IMR-90 (cell line): Measurements from ENCODE around the gene NPTX1.

Experiments
- CTCF ChIP-seq: conservative IDR thresholded peaks from 2 replicates; pipeline ENCODE4 v1.5.1; 2012; ENCODE audit warnings: mild to moderate bottlenecking, low read depth, low read length, improper control_type of control experiment
- MAZ ChIP-seq: IDR thresholded peaks from 2 replicates; pipeline ENCODE4 v1.6.1; 2012; ENCODE audit warnings: low read depth, mild to moderate bottlenecking, low read length, improper control_type of control experiment, moderate library complexity, borderline replicate concordance
- POLR2A ChIP-seq: IDR thresholded peaks from 2 replicates; pipeline ENCODE4 v1.6.1; 2012; ENCODE audit warnings: mild to moderate bottlenecking, low read depth, low read length

- TF ChIP-seq POLR2A: no peak
- no peak for TF ChIP-seq MAZ
- peak; percentile 79 for TF ChIP-seq CTCF
These were observed 1.5 kb upstream of the NPTX1 start for GRCh38 chr17:80477647-80478478.
